ENCODE measurements around the gene PLAAT3. TPM values are rescaled to one million over a fixed set of nuclear protein-coding genes. Genes with fewer than 3 reads are reported as not detected.

PLAAT3 gene
- total and polyA plus RNA-seq, 2 of the 8 experiments (the other 6 are each of a cell fraction or from before 2014, with no cell fraction given): 109 to 190 TPM

GRCh38 chr11:63556404-63557013 is 57.7 kb downstream of the PLAAT3 start:
- Histone ChIP-seq H2AFZ (ENCODE audit: low read length) (no peak overlapping the region), H3K79me1 (ENCODE audit: low read depth, low read length) (no peaks in the 10 kb centered on the region), H3K4me1 (replicated peaks in 1 of 4; ENCODE audit: control insufficient read depth in 3 of 4, insufficient read depth in 4 of 4, low read length in 3 of 4) (peaks cover 0 to 8% (median 2%) of the 10 kb centered on the region in 4 experiments; a peak in 3 of 7 replicates), H2BK12ac (ENCODE audit: low read depth, low read length) (peak overlapping the region; percentile 93; the same call in 1 of the 2 replicates), H3K4ac (replicated peaks; ENCODE audit: insufficient read length, low read depth, low read length) (no peak overlapping the region), H2BK120ac (replicated peaks; ENCODE audit: low read depth, low read length) (no peak overlapping the region), H3K23ac (ENCODE audit: insufficient read length) (no peak overlapping the region), H3K27ac (ENCODE audit: low read depth, low read length) (no peak overlapping the region), H3K14ac (ENCODE audit: insufficient read length) (no peak overlapping the region), H3K18ac (ENCODE audit: extremely low read depth, low read length) (peak overlapping the region; percentile 15; the same call in 1 of the 2 replicates), H2BK20ac (ENCODE audit: low read length) (peak overlapping the region; percentile 0; the same call in 1 of the 2 replicates), H3K27me3 (replicated peaks in 1 of 4; ENCODE audit: control insufficient read depth in 3 of 4, extremely low read depth in 1 of 4, insufficient read depth in 3 of 4, low read length in 3 of 4) (no peaks in the 10 kb centered on the region), H4K8ac (ENCODE audit: extremely low read depth, insufficient read depth, low read length) (no peak overlapping the region), H2AK5ac (ENCODE audit: low read depth, low read length) (peak overlapping the region; percentile 69; the same call in 1 of the 2 replicates), H3K4me3 (ENCODE audit: extremely low read depth in 1 of 4, insufficient read depth in 2 of 4, low read depth in 3 of 4, low read length in 4 of 4) (no peak overlapping the region), H3K36me3 (ENCODE audit: control insufficient read depth in 2 of 4, insufficient read depth in 4 of 4, low read length in 3 of 4) (no peaks in the 10 kb centered on the region), H2BK15ac (ENCODE audit: low read length) (no peak overlapping the region), H4K5ac (ENCODE audit: insufficient read length, low read depth, low read length) (no peak overlapping the region), H3K23me2 (ENCODE audit: low read depth, low read length) (no peaks in the 10 kb centered on the region; the same call in 1 of the 2 replicates), H3K4me2 (ENCODE audit: insufficient read depth in 1 of 2, low read depth in 2 of 2, low read length in 2 of 2) (no peak overlapping the region), H3K9ac (replicated peaks in 1 of 4; ENCODE audit: extremely low read depth in 1 of 4, low read depth in 3 of 4, low read length in 3 of 4) (no peak overlapping the region), H3K56ac (replicated peaks; ENCODE audit: insufficient read length, low read depth, low read length) (no peak overlapping the region), H4K91ac (replicated peaks; ENCODE audit: insufficient read length, low read length) (peak overlapping the region; percentile 29), H3K9me3 (ENCODE audit: insufficient read depth in 2 of 2, low read depth in 1 of 2, low read length in 1 of 2) (no peaks in the 10 kb centered on the region), H4K20me1 (replicated peaks in 1 of 2; ENCODE audit: control insufficient read depth in 1 of 2, insufficient read depth in 2 of 2, low read length in 2 of 2) (no peaks in the 10 kb centered on the region), H3K79me2 (ENCODE audit: control insufficient read depth in 1 of 2, insufficient read depth in 2 of 2, low read length in 2 of 2) (no peaks in the 10 kb centered on the region), H2BK5ac (ENCODE audit: low read depth, low read length) (no peak overlapping the region)
- WGBS, 2 experiments (ENCODE audit: extremely low coverage in 1 of 2, insufficient coverage in 1 of 2, insufficient read length in 1 of 2, insufficient replicate concordance in 2 of 2, low coverage in 1 of 2, low lambda C conversion rate in 2 of 2, missing lambda C conversion rate in 1 of 2): 66% methylated on average over 6 of the region's 7 CpGs; no CpG with 5 or more reads in 1 of the 2 experiments
- ChIA-PET CTCF (ENCODE audit: partially characterized antibody) (interaction anchor here (0.8 to 1.0 kb wide), 3 partner anchors 19 to 91 kb away, joined by 3 to 4 read pairs (median 3); no protein-coding TSS in a partner anchor), POLR2A (ENCODE audit: partially characterized antibody) (interaction anchor here (0.6 to 1.0 kb wide), 2 partner anchors 14 kb away, joined by 3 read pairs; no protein-coding TSS in a partner anchor)
- no peak for DNase-seq (ENCODE audit: low read depth in 1 of 2, low spot score in 2 of 2)
- TF ChIP-seq RNF2 (IDR thresholded peaks at IDR 0.05; ENCODE audit: borderline replicate concordance, low read depth, low read length, missing control alignments, poor library complexity, severe bottlenecking) (no peak), MAFK (IDR thresholded peaks at IDR 0.05; ENCODE audit: low read depth, low read length) (no peak), YY1 (IDR thresholded peaks at IDR 0.05; ENCODE audit: low read depth, low read length) (no peak)
- no peak for FAIRE-seq
